Caco-2 (cell line): Measurements from ENCODE around the gene SLC51B. TPM values are rescaled to one million over a fixed set of nuclear protein-coding genes. Genes with fewer than 3 reads are reported as not detected.
A peak's percentile ranks its signal among the peaks of the same experiment; 100 is the strongest.

Experiments
- BruUV-seq: library from RNA; stranded (reverse); fragments of 400-500 nt; replicated peaks from 2 replicates; lab custom pipeline; 2021; lab: Mats Ljungman, UMichigan
- CTCF ChIA-PET: fragments of 300-600 bp; sonication (Branson Sonifier 250); formaldehyde crosslinking; loops from one replicate; lab custom pipeline; 2022; ENCODE audit warnings: antibody characterized with exemption; lab: Charles Lee
- POLR2A ChIA-PET: fragments of 300-600 bp; sonication (Branson Sonifier 250); formaldehyde crosslinking; loops from one replicate; lab custom pipeline; 2022; ENCODE audit warnings: antibody characterized with exemption; lab: Charles Lee
- DNase-seq, 2 experiments: peaks; one replicate each; pipeline versions ENCODE4 v3.0.0 to v3.0.0-alpha.2; 2020 to 2022
- H3K27me3 ChIP-seq: replicated peaks from 2 replicates; pipeline ENCODE4 v1.6.0; 2011; ENCODE audit warnings: low read length; ENCODE audit not compliant: control insufficient read depth, insufficient read depth
- H3K36me3 ChIP-seq: 2 replicates; pipeline ENCODE4 v1.5.1; 2011; ENCODE audit warnings: low read length; ENCODE audit not compliant: control insufficient read depth, insufficient read depth
- H3K4me1 ChIP-seq: fragments of 250-450 bp; sonication (Bioruptor Pico); 2 replicates; pipeline ENCODE4 v1.5.1; 2020; ENCODE audit warnings: mild to moderate bottlenecking
- H3K4me3 ChIP-seq: 2 replicates; pipeline ENCODE4 v1.5.1; 2011; ENCODE audit warnings: low read depth, mild to moderate bottlenecking, control low read depth, low read length
- H3K9me3 ChIP-seq: fragments of 250-450 bp; sonication (Bioruptor Pico); 2 replicates; pipeline ENCODE4 v1.5.1; 2020; ENCODE audit warnings: mild to moderate bottlenecking, moderate library complexity
- H3K27ac Mint-ChIP-seq: one replicate; pipeline ENCODE4 v1.8.0; 2022; ENCODE audit warnings: mixed read lengths; ENCODE audit not compliant: unreplicated experiment
- H3K27me3 Mint-ChIP-seq: one replicate; pipeline ENCODE4 v1.8.0; 2022; ENCODE audit warnings: mixed read lengths; ENCODE audit not compliant: insufficient read depth, unreplicated experiment
- H3K36me3 Mint-ChIP-seq: one replicate; pipeline ENCODE4 v1.8.0; 2022; ENCODE audit warnings: mild to moderate bottlenecking, mixed read lengths; ENCODE audit not compliant: insufficient read depth, unreplicated experiment
- H3K4me1 Mint-ChIP-seq: one replicate; pipeline ENCODE4 v1.8.0; 2022; ENCODE audit warnings: low read depth, mixed read lengths; ENCODE audit not compliant: unreplicated experiment
- H3K4me3 Mint-ChIP-seq: one replicate; pipeline ENCODE4 v1.8.0; 2022; ENCODE audit warnings: mild to moderate bottlenecking, moderate library complexity, mixed read lengths; ENCODE audit not compliant: unreplicated experiment
- H3K9me3 Mint-ChIP-seq: one replicate; pipeline ENCODE4 v1.8.0; 2022; ENCODE audit warnings: mixed read lengths; ENCODE audit not compliant: unreplicated experiment
- CTCF ChIP-seq, 2 experiments: fragments of 200-600 bp in 1 of 2; IDR thresholded peaks; 1 replicate in 1 of 2; 2 replicates in 1 of 2; pipeline versions ENCODE4 v1.5.1 to v1.8.0; 2011 to 2022; ENCODE audit warnings: antibody characterized with exemption in 1 of 2, control low read depth in 1 of 2, inconsistent platforms in 1 of 2, low read depth in 1 of 2, low read length in 1 of 2, mild to moderate bottlenecking in 1 of 2, moderate library complexity in 1 of 2; ENCODE audit not compliant: insufficient read depth in 1 of 2, severe bottlenecking in 1 of 2, unreplicated experiment in 1 of 2
- intact Hi-C: fragments of 100-400 bp; cut with micrococcal nuclease; formaldehyde crosslinking; loops from one replicate; pipeline ENCODE4 v1.10.0; 2022; ENCODE audit not compliant: unreplicated experiment
- total RNA-seq: library from RNA; stranded (reverse); gene quantifications from 2 replicates; pipeline ENCODE4 v1.2.3, GENCODE V29; 2022

The SLC51B gene
- total RNA-seq, 1 experiment from 2014 or later, result 15.4 TPM

- CTCF ChIA-PET, result interaction anchor here (0.7 to 4.9 kb wide), 6 partner anchors 22 to 45 kb away, joined by 6 to 42 read pairs (median 20); no protein-coding TSS in a partner anchor
- intact Hi-C loops, result no loop called here
These were observed 10.9 kb downstream of the SLC51B start for GRCh38 chr15:65056106-65056505.

DNA sequence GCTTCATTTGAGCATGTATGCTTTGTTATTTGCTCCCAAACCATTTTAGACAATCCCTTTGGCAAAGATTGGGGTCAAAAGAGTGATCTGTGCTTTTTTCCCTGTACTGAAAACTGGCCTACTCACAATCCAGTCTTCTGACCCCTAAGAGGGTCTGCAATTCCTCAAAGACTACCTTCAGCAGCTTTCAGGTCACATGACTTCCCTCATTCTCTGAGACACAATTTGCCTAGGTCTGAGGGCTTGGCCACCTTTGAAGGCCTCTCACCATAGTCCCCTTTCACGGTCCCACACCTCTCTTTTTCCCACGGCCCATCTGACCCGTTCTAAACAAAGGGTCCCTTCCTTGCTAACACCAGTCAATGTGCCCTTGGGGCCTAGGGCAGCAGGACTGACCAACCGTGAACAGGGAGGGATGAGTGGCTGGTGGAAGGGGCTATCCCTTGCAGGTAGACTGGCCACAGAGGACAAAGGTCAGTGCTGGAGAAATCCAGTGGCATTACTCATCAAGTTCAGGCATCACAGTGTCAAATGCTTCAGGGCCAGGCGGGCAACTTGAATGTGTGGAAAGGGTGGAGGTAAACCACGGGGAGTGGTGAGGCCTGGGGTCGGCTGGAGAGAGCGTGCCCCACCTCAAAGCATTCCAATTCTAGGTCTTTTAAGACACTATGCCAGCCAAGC, 11.8 kb downstream of the SLC51B start:
- peak overlapping the region; percentile 91 for H3K27ac Mint-ChIP-seq
- H3K27me3 ChIP-seq, result no peaks in the 10 kb centered on the region
- intact Hi-C loops, result no loop called here
- TF ChIP-seq CTCF (IDR thresholded peaks at IDR 0.05; ENCODE audit: insufficient read depth in 1 of 2, low read depth in 1 of 2, low read length in 1 of 2, severe bottlenecking in 1 of 2, unreplicated experiment in 1 of 2), result no peak
- DNase-seq, result peak; percentile 86 to 93
- H3K9me3 Mint-ChIP-seq, result no peaks in the 10 kb centered on the region
- H3K4me3 Mint-ChIP-seq, result peak overlapping the region; percentile 51
- CTCF ChIA-PET, result interaction anchor here (0.7 to 4.9 kb wide), 5 partner anchors 23 to 45 kb away, joined by 6 to 42 read pairs (median 17); no protein-coding TSS in a partner anchor
- TSS peak; percentile 69 for BruUV-seq
- no peaks in the 10 kb centered on the region for H3K9me3 ChIP-seq
- POLR2A ChIA-PET, result interaction anchor here (0.6 kb wide), 1 partner anchor 67 kb away, joined by 3 read pairs; the partner anchor contains the start of gene SPG21
- no peaks in the 10 kb centered on the region for H3K36me3 ChIP-seq
- peaks cover 11% of the 10 kb centered on the region for H3K36me3 Mint-ChIP-seq
- H3K4me3 ChIP-seq, result no peak overlapping the region
- peaks cover 25% of the 10 kb centered on the region for H3K4me1 Mint-ChIP-seq
- H3K4me1 ChIP-seq, result peaks cover 48% of the 10 kb centered on the region
- H3K27me3 Mint-ChIP-seq, result no peaks in the 10 kb centered on the region

More at GRCh38 chr15:65056106-65056505, 10.9 kb downstream of the SLC51B start:
- BruUV-seq, result no TSS peak
- no peaks in the 10 kb centered on the region for H3K36me3 ChIP-seq
- TF ChIP-seq CTCF (IDR thresholded peaks at IDR 0.05; ENCODE audit: insufficient read depth in 1 of 2, low read depth in 1 of 2, low read length in 1 of 2, severe bottlenecking in 1 of 2, unreplicated experiment in 1 of 2), result no peak
- H3K27me3 Mint-ChIP-seq, result no peaks in the 10 kb centered on the region
- no peaks in the 10 kb centered on the region for H3K9me3 ChIP-seq
- H3K27me3 ChIP-seq, result no peaks in the 10 kb centered on the region
- no peak overlapping the region for H3K4me3 Mint-ChIP-seq
- no peaks in the 10 kb centered on the region for H3K9me3 Mint-ChIP-seq
- H3K4me3 ChIP-seq, result no peak overlapping the region
- H3K4me1 ChIP-seq, result peaks cover 48% of the 10 kb centered on the region
- H3K36me3 Mint-ChIP-seq, result peaks cover 11% of the 10 kb centered on the region
- DNase-seq, result no peak
- POLR2A ChIA-PET, result interaction anchor here (0.6 to 1.0 kb wide), 2 partner anchors 11 to 66 kb away, joined by 3 read pairs; partner anchors contain the start of gene SPG21
- H3K4me1 Mint-ChIP-seq, result peaks cover 25% of the 10 kb centered on the region
- peak overlapping the region; percentile 91 for H3K27ac Mint-ChIP-seq

DNA sequence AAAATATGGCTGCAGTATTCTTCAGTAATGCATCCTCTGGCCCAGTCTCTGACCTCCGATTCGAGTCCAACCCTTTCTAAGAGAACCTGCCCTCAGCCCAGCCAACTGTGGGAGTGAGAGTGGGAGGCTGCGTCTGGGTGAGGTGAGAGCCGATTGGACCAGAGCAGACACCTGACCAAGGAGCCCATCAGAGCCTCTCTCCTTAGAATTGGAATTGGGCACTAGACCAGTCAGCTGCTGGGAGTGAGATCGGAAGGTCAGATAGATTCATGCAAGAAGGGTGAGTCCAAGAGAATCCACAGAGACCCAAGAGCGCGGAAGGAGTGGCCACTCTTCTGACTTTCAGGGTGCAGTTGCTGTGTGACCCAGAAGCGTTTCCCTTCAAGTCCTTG, 12.4 kb downstream of the SLC51B start:
- Histone ChIP-seq H3K27me3 (no peaks in the 10 kb centered on the region), H3K9me3 (no peaks in the 10 kb centered on the region), H3K36me3 (no peaks in the 10 kb centered on the region), H3K4me3 (no peak overlapping the region), H3K4me1 (peaks cover 51% of the 10 kb centered on the region)
- H3K4me3 Mint-ChIP-seq, result peak overlapping the region; percentile 51
- H3K9me3 Mint-ChIP-seq, result no peaks in the 10 kb centered on the region
- peaks cover 30% of the 10 kb centered on the region for H3K4me1 Mint-ChIP-seq
- ChIA-PET POLR2A (no interaction called here), CTCF (interaction anchor here (2.2 kb wide), 1 partner anchor 44 kb away, joined by 7 read pairs; no protein-coding TSS in a partner anchor)
- peak in 1 of 2 experiments; percentile 60 for DNase-seq
- intact Hi-C loops, result no loop called here
- no peak for TF ChIP-seq CTCF (IDR thresholded peaks at IDR 0.05; ENCODE audit: insufficient read depth in 1 of 2, low read depth in 1 of 2, low read length in 1 of 2, severe bottlenecking in 1 of 2, unreplicated experiment in 1 of 2)
- peak overlapping the region; percentile 91 for H3K27ac Mint-ChIP-seq
- BruUV-seq, result no TSS peak
- peaks cover 11% of the 10 kb centered on the region for H3K36me3 Mint-ChIP-seq
- H3K27me3 Mint-ChIP-seq, result no peaks in the 10 kb centered on the region
